Activated naive CD8-positive, alpha-beta T cell treated with anti-CD3 and anti-CD28 coated beads, Interleukin-2, amount 10 ng/mL, durations not matched to agents 7 days and 5 days (primary cell): ENCODE measurements around the gene PITPNM2. TPM values are rescaled to one million over a fixed set of nuclear protein-coding genes. Genes with fewer than 3 reads are reported as not detected.

Experiments used
- ATAC-seq: fragments of 150-1000 bp; cut with Tn5 transposase; one replicate; pipeline ENCODE4 v1.10.0; 2021; ENCODE audit warnings: low read depth, moderate library complexity
- POLR2A ChIA-PET: fragments of 350-600 bp; sonication (Branson Sonifier 250); formaldehyde crosslinking; loops from one replicate; lab custom pipeline; 2021; ENCODE audit warnings: antibody characterized with exemption; lab: Charles Lee
- DNase-seq: peaks from one replicate; pipeline ENCODE4 v3.0.0; 2021
- H3K27ac Mint-ChIP-seq: one replicate; pipeline ENCODE4 v1.8.0; 2022; ENCODE audit warnings: mild to moderate bottlenecking, mixed read lengths
- H3K27me3 Mint-ChIP-seq: one replicate; pipeline ENCODE4 v1.8.0; 2022; ENCODE audit warnings: mild to moderate bottlenecking, moderate library complexity, mixed read lengths
- H3K36me3 Mint-ChIP-seq: one replicate; pipeline ENCODE4 v1.8.0; 2021; ENCODE audit warnings: mild to moderate bottlenecking, mixed read lengths
- H3K4me1 Mint-ChIP-seq: one replicate; pipeline ENCODE4 v1.8.0; 2021; ENCODE audit warnings: mixed read lengths
- H3K4me3 Mint-ChIP-seq: one replicate; pipeline ENCODE4 v1.8.0; 2022; ENCODE audit warnings: mild to moderate bottlenecking, moderate library complexity, mixed read lengths
- H3K9me3 Mint-ChIP-seq: one replicate; pipeline ENCODE4 v1.8.0; 2021; ENCODE audit warnings: mixed read lengths
- total RNA-seq, 2 experiments: library from RNA; stranded (reverse); gene quantifications; one replicate each; pipeline ENCODE4 v1.2.3, GENCODE V29; 2021

PITPNM2 gene
- total RNA-seq = 10 to 100 TPM; 15.2 to 18.1 TPM

DNA sequence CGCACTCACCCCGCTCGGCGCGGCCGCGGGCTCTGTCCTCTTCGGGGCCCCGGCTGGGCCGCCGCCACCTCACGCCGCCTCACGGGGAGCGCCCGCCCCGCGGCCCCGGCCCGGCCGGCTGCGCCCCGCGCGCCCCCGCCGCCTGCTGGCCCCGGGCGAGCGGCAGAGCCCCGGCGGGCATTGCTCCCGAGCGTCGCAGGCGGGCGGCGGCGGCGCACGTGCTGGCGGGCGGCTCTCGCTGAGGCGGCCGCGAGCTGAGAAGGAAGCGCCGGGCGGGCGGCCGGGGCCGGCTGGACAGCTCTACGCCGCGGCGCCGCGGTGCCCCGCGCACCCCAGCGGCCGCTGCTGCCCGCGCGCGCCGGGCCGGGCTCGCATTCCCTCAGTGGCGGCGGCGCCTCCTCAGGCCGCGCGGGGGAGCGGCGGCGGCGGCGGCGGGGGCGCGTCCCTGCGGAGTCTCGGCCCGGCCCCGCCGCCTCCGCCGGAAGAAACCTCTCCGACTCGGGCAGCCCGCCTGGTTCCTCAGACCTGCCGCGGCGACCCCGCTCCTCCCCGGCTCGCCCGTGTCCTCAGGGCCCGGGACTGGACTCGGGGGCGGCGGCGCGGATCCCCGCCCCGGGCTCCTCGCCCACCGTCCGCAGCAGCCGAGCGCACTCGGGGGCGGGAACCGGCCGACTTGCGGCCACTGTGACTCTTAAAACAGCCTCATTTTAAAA, at the start of gene PITPNM2:
TSS of gene PITPNM2 (minus strand) at position 347 of the 713 bp plus-strand sequence. CDS start 116,500 bp downstream, outside the sequence.
- H3K4me1 Mint-ChIP-seq = peaks cover 30% of the 10 kb centered on the region

DNA sequence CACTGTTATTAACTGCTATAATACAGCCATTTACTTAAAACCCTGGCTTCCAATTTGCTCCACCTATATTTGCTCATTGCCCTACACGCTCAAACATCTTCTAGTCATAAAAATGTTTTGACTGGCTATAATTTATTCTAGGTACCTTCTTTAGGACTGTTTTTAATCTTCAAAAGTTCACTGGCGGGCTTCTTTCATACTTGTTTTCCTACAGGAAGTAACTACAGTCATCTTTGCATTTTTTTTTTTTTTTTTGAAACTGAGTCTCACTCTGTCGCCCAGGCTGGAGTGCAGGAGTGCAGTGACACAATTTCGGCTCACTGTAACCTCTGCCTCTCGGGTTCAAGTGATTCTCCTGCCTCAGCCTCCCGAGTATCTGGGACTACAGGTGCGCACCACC, 49.5 kb upstream of the PITPNM2 start:
- no peaks in the 10 kb centered on the region for H3K9me3 Mint-ChIP-seq
- no peaks in the 10 kb centered on the region for H3K27me3 Mint-ChIP-seq
- H3K4me3 Mint-ChIP-seq = peak overlapping the region; percentile 32
- POLR2A ChIA-PET = no interaction called here
- H3K27ac Mint-ChIP-seq = peak overlapping the region; percentile 80
- H3K4me1 Mint-ChIP-seq = peaks cover 16% of the 10 kb centered on the region
- DNase-seq (no peak), ATAC-seq (peak; percentile 60)
- H3K36me3 Mint-ChIP-seq = peaks cover 34% of the 10 kb centered on the region

More for the DNA sequence above, at the start of gene PITPNM2:
- Mint-ChIP-seq H3K36me3 (peaks cover 23% of the 10 kb centered on the region), H3K9me3 (no peaks in the 10 kb centered on the region), H3K27ac (peak within 1 kb of the TSS; percentile 80), H3K27me3 (peaks cover 3% of the 10 kb centered on the region), H3K4me3 (peak within 1 kb of the TSS; percentile 87)
- DNase-seq (peak; percentile 83), ATAC-seq (peak; percentile 89)
- POLR2A ChIA-PET = interaction anchor here (0.6 to 6.0 kb wide), 9 partner anchors 10 to 176 kb away, joined by 3 to 36 read pairs (median 8); partner anchors contain the start of genes MPHOSPH9, MTRFR and OGFOD2

DNA sequence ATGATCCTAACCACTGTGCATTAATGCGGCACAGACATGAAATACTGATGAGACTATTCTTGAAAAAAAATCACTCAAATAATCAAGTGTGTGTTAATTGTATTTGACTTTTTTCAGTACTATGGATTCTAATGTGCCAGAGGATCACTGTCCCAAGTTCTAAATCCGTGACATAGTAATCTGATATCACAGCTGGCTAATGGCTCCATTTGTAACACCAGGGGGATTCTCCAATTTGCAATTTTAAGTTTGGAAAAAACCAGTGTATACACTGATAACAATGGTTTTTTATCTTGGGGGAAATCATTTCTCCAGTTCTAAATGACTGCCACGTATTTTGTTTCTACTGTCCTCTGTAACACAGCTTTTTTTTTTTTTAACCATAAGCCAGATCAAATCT, 49.0 kb upstream of the PITPNM2 start:
- no peak overlapping the region for H3K4me3 Mint-ChIP-seq
- H3K4me1 Mint-ChIP-seq = peaks cover 16% of the 10 kb centered on the region
- H3K27ac Mint-ChIP-seq = peak overlapping the region; percentile 80
- H3K27me3 Mint-ChIP-seq = no peaks in the 10 kb centered on the region
- no peaks in the 10 kb centered on the region for H3K9me3 Mint-ChIP-seq
- ATAC-seq = no peak
- POLR2A ChIA-PET = interaction anchor here (0.6 to 0.7 kb wide), 2 partner anchors 88 to 425 kb away, joined by 4 to 5 read pairs; no protein-coding TSS in a partner anchor
- peaks cover 33% of the 10 kb centered on the region for H3K36me3 Mint-ChIP-seq
- no peak for DNase-seq

DNA sequence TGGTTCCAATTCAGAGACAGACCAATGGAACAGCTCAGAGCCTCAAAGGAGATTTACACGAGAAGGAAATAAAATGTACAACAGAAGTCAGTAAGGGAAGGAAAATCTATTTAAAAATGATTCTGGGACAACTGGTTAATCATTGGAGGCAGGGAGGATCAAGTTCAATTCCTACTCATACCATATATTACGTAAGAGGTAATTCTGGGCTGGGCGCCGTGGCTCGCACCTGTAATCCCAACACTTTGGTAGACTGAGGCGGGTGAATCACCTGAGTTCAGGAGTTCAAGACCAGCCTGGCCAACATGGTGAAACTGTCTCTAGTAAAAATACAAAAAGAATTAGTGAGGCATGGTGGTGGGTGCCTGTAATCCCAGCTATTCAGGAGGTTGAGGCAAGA, 36.7 kb upstream of the PITPNM2 start:
- H3K27me3 Mint-ChIP-seq = no peaks in the 10 kb centered on the region

DNA sequence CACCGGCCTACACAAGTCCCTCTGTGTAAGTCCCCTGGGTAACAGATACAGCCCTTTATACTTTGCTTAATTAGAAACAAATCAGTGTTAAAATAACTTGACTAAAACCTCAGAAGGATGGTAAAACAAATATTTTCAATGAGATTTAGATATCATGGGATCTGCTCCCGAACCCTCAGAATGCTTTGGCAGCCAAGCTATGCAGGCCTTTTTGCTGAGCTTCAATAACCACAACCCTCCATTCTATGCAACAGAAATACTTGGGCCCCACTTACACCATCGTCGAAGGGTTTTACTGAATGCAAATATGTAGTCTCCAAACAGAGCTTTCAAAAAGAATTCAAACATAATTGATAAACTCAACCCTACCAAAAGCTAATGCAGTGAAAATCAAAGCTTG, 29.3 kb upstream of the PITPNM2 start:
- DNase-seq (no peak), ATAC-seq (no peak)
- Mint-ChIP-seq H3K27me3 (no peaks in the 10 kb centered on the region), H3K4me1 (peaks cover 1% of the 10 kb centered on the region), H3K4me3 (no peak overlapping the region), H3K27ac (peak overlapping the region; percentile 8), H3K36me3 (peaks cover 30% of the 10 kb centered on the region), H3K9me3 (no peaks in the 10 kb centered on the region)
- POLR2A ChIA-PET = no interaction called here

More for the DNA sequence above, 36.7 kb upstream of the PITPNM2 start:
- peaks cover 9% of the 10 kb centered on the region for H3K4me1 Mint-ChIP-seq
- DNase-seq = no peak
- H3K9me3 Mint-ChIP-seq = no peaks in the 10 kb centered on the region
- H3K4me3 Mint-ChIP-seq = no peak overlapping the region
- H3K36me3 Mint-ChIP-seq = peaks cover 36% of the 10 kb centered on the region
- ATAC-seq = no peak
- no peak overlapping the region for H3K27ac Mint-ChIP-seq
- POLR2A ChIA-PET = no interaction called here

DNA sequence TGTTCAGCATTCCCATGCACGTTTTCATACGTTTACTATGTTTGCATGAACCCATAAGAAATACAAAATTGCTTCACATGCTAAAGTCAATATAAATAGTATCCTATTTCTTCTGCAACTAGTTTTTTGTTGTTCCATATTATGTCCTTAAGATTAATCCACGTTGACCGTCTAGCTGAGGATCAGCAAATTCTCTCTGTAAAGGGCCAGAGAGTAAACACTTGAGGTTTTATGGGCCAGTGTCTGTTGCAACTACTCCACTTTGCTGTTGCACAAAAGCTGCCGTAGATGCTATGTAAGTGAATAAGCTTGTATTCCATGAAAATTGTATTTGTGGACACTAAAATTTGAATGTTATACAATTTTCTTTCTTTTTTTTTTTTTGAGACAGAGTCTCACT, 21.1 kb upstream of the PITPNM2 start:
- no peak overlapping the region for H3K27ac Mint-ChIP-seq
- no peaks in the 10 kb centered on the region for H3K9me3 Mint-ChIP-seq
- H3K4me3 Mint-ChIP-seq = no peak overlapping the region

DNA sequence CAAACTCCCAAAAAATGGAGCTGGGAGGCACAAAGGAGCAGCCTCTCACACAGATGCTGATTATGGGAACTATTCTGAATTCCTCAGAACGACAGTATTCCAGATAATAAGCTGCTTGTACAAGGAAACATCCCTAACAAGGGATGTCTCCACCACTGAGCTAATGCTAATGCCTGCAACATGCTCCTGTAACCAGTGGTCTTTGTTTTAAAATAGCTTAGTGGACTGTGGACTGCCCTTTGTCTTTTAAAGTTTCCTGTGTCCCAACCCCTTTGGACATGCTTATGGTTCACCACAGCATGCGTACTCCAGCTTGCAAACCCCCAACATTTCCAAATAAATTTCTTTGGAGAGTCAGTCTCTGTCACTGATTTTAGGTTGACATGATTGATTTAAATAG, 16.4 kb upstream of the PITPNM2 start:
- ATAC-seq (no peak), DNase-seq (no peak)
- POLR2A ChIA-PET = interaction anchor here (0.9 kb wide), 1 partner anchor 11 kb away, joined by 3 read pairs; no protein-coding TSS in a partner anchor
- no peak overlapping the region for H3K4me3 Mint-ChIP-seq
- H3K27me3 Mint-ChIP-seq = no peaks in the 10 kb centered on the region
- no peak overlapping the region for H3K27ac Mint-ChIP-seq
- peaks cover 26% of the 10 kb centered on the region for H3K36me3 Mint-ChIP-seq
- H3K4me1 Mint-ChIP-seq = peaks cover 5% of the 10 kb centered on the region
- no peaks in the 10 kb centered on the region for H3K9me3 Mint-ChIP-seq

More for the DNA sequence above, 21.1 kb upstream of the PITPNM2 start:
- POLR2A ChIA-PET = no interaction called here
- Mint-ChIP-seq H3K27me3 (no peaks in the 10 kb centered on the region), H3K36me3 (peaks cover 23% of the 10 kb centered on the region), H3K4me1 (peaks cover 3% of the 10 kb centered on the region)
- no peak for DNase-seq
- ATAC-seq = no peak

DNA sequence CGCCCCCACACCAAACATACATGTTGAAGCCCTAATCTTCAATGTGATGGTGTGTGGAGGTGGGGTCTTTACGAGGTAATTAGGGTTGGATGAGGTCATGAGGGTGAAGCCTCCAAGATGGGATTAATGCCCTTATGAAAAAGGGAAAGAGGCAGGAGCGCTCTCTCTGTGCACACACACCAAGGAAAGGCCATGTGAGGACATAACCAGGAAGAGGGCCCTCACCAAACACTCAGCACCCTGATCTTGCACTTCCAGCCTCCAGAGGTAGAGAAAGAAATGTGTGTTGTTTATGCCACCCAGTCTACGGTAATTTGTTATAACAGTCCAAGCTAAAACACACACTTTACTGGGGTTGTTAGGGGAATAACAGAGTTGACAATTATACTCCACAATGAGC, 14.6 kb upstream of the PITPNM2 start:
- DNase-seq (no peak), ATAC-seq (no peak)
- peaks cover 23% of the 10 kb centered on the region for H3K36me3 Mint-ChIP-seq
- POLR2A ChIA-PET = no interaction called here
- no peak overlapping the region for H3K27ac Mint-ChIP-seq
- no peak overlapping the region for H3K4me3 Mint-ChIP-seq
- H3K9me3 Mint-ChIP-seq = no peaks in the 10 kb centered on the region
- H3K4me1 Mint-ChIP-seq = peaks cover 5% of the 10 kb centered on the region
- H3K27me3 Mint-ChIP-seq = no peaks in the 10 kb centered on the region

DNA sequence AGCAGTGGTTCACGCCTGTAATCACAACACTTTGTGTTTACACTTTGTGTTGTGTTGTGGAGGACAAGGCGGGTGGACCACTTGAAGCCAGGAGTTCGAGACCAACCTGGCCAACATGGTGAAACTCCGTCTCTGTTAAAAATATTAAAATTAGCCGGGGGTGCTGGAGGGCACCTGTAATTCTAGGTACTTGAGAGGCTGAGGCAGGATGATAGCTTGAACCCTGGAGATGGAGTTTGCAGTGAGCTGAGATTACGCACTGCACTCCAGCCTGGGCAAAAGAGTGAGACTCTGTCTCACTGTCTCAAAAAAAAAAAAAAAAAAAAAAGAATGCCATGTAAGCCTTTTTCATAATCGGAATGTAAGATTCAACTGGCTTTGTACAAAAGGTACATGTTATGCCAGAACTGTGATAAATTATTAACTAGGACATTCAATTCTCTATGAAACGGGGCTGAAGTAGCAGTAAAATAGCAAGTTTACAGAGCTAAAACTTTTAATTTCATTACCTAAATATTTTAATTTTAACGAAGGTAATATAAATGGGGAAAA, 13.9 kb upstream of the PITPNM2 start:
- H3K4me3 Mint-ChIP-seq = no peak overlapping the region
- H3K36me3 Mint-ChIP-seq = peaks cover 19% of the 10 kb centered on the region
- peaks cover 5% of the 10 kb centered on the region for H3K4me1 Mint-ChIP-seq
- ATAC-seq (no peak), DNase-seq (no peak)
- POLR2A ChIA-PET = no interaction called here
- H3K27ac Mint-ChIP-seq = no peak overlapping the region
- no peaks in the 10 kb centered on the region for H3K9me3 Mint-ChIP-seq
- no peaks in the 10 kb centered on the region for H3K27me3 Mint-ChIP-seq

DNA sequence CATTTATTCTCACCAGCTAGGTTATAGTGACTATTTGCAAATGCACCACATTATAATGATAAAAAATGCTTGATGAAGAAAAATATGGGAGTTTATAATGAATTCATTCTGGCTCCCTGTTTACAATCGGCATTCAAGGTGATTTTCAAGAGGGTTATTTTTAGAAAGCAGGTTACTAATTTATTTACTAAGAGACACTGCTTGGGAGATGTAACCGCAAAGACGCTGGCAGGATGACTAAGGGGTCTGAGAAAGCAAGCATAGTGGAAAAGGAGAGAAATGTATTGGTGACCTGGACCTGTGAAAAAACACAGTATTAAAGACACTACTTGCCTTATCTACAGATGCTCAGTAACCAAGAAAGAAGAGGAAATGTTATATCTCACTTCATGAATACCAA, 13.3 kb upstream of the PITPNM2 start:
- Mint-ChIP-seq H3K36me3 (peaks cover 19% of the 10 kb centered on the region), H3K27ac (no peak overlapping the region), H3K27me3 (no peaks in the 10 kb centered on the region), H3K4me3 (no peak overlapping the region), H3K9me3 (no peaks in the 10 kb centered on the region), H3K4me1 (peaks cover 5% of the 10 kb centered on the region)
- POLR2A ChIA-PET = no interaction called here
- DNase-seq (no peak), ATAC-seq (no peak)

DNA sequence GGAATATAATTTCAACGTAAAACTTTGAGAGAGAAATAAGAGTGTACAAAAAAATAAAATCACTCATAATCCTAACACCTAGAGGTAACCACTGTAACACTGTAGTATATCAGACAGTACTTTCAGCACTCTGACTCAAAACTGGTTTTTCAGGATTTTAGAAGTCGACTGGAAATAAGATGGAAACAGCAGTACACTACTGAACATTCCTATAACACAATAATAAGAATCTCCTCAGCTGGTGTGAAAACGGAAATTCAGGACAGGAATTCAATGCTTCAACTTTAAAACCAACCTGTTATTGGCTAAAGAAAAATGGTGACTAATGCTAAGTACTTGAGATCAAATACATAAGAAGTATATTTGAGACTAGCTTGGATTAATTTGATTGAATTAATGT, 12.3 kb upstream of the PITPNM2 start:
- H3K27me3 Mint-ChIP-seq = no peaks in the 10 kb centered on the region
- no peak overlapping the region for H3K4me3 Mint-ChIP-seq
- POLR2A ChIA-PET = no interaction called here
- DNase-seq = no peak
- H3K27ac Mint-ChIP-seq = no peak overlapping the region
- peaks cover 16% of the 10 kb centered on the region for H3K36me3 Mint-ChIP-seq
- no peaks in the 10 kb centered on the region for H3K9me3 Mint-ChIP-seq
- H3K4me1 Mint-ChIP-seq = peaks cover 2% of the 10 kb centered on the region
- ATAC-seq = no peak

DNA sequence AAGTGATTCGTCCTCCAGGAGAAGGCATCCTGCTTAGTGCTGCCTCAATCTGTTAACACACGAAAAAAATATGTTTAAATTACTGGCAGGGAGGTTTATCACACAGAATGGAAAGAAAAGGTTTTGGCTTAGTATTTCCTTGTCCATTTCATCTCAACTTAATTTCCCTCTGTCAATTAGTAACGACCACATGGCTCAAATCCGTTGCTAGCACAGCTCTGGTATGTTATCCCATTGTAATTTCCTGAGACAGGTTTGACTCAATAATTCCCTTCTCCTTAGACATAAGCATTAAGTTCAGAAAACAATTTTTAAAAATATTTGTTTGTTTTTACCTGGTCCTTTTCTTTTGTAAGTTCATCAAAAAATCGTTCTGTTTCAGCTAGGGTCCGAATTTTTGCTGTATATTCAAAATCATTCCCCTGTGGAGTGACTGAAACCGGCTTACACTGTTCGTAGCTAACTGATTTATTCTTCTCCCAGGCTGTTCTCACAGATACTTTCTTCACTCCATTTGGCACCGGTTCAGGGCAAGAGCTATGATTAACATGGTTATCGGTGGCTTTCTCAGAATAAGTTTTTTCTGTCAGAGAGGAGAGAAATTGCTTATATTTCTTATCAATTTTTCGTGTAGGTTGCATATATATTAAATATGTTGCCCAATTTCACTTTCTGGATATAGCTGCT, 10.1 kb upstream of the PITPNM2 start:
- H3K4me1 Mint-ChIP-seq = peaks cover 2% of the 10 kb centered on the region
- ATAC-seq (no peak), DNase-seq (no peak)
- peaks cover 10% of the 10 kb centered on the region for H3K36me3 Mint-ChIP-seq
- H3K4me3 Mint-ChIP-seq = no peak overlapping the region
- no peaks in the 10 kb centered on the region for H3K9me3 Mint-ChIP-seq
- no peak overlapping the region for H3K27ac Mint-ChIP-seq
- H3K27me3 Mint-ChIP-seq = no peaks in the 10 kb centered on the region
- POLR2A ChIA-PET = interaction anchor here (0.8 kb wide), 1 partner anchor 86 kb away, joined by 3 read pairs; no protein-coding TSS in a partner anchor

DNA sequence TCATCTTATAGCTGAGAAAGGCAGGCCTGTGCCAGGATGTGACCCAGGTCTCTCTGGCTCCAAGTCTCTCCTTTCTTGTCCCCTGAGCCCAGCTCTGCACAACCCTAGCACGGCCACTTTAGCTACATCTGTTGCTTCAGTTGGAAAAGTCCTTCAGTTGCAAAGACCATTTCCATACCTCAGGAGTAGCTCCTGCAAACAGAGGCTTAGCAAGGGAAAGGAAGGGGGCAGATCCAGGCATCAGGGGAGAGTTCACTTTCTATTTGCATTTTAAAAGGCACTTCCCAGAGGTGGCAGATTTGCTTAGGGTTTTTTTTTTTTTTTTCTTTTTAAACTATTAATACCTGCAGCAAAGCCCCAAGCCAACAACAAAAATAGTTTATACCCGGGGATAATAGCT, 3.0 kb upstream of the PITPNM2 start:
- POLR2A ChIA-PET = interaction anchor here (0.7 to 6.0 kb wide), 6 partner anchors 22 to 191 kb away, joined by 3 to 36 read pairs (median 4); no protein-coding TSS in a partner anchor
- H3K4me3 Mint-ChIP-seq = no peak overlapping the region
- ATAC-seq (no peak), DNase-seq (no peak)
- no peak overlapping the region for H3K27ac Mint-ChIP-seq
- peaks cover 3% of the 10 kb centered on the region for H3K27me3 Mint-ChIP-seq
- peaks cover 19% of the 10 kb centered on the region for H3K4me1 Mint-ChIP-seq
- H3K9me3 Mint-ChIP-seq = no peaks in the 10 kb centered on the region
- peaks cover 17% of the 10 kb centered on the region for H3K36me3 Mint-ChIP-seq
